HG02852 (cell line): Measurements from ENCODE around the gene CPLANE2.
A peak's percentile ranks its signal among the peaks of the same experiment; 100 is the strongest.

Experiments
- ATAC-seq: cut with Tn5 transposase; IDR thresholded peaks from one replicate; pipeline ENCODE4 v1.9.1; 2021; ENCODE audit warnings: mild to moderate bottlenecking, moderate library complexity; ENCODE audit not compliant: unreplicated experiment

Gene CPLANE2

GRCh38 chr1:16191916-16192546, 45.0 kb downstream of the CPLANE2 start:
- ATAC-seq, result no peak

- no peak for ATAC-seq
These were observed 45.7 kb downstream of the CPLANE2 start for GRCh38 chr1:16191309-16191708.

DNA sequence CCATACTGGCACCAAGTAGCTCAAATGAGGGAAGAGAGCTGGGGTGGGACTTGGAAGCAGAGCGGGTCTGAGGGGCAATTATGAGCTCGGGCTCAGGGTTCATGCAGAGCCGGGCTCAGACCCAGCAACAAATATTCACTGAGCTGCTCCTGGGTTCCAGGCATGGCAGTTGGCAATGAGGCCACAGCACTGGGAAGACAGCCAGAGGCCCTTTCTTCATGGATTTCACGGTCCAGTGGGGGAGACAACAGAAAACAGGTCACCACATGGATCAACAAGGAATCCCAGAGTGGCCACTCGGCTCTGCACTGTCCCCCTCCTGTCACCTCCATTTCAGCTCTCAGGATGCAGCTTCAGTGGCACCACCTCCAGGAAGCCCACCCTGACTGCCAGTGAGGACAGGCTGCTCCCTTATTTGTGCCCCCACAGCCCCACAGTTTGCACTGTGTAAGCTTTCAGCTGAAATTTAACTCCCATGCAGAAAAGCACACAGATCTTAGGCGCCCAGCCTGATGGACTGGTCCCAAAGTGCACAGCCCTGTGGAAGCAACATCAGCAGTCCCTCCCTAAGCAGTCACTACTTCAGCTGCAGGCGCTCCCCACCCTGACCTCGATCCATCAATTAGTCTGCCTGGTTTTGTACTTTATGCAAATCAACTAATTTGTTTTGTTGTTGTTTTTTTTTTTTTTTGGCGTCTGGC, 46.9 kb downstream of the CPLANE2 start:
- ATAC-seq, result no peak

- ATAC-seq, result no peak
These were observed 48.0 kb downstream of the CPLANE2 start for GRCh38 chr1:16189003-16189402.

GRCh38 chr1:16187748-16188401, 49.1 kb downstream of the CPLANE2 start:
- ATAC-seq, result peak; percentile 47

DNA sequence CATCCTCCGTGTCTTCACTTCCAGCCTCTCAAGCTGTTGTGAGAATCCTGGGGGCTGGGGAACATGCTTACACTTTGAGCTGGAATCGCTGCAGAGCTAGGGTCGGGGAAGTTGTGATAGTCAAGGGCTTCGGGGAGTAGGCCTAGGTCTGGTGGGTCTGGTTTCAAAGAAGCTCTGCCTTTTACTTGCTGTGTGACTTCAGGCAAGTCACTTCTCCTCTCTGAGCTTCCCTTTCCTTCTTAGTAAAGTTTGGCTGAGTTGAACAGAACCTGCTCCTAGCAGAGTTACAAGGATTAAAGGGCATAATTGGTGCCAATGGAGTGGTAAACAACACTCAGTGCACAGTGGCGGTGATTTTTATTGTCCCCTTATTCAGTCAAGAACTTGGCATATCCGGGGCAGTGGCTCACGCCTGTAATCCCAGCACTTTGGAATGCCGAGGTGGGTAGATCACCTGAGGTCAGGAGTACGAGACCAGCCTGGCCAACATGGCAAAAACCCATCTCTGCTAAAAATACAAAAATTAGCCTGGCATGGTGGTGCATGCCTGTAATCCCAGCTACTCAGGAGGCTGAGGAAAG, 50.2 kb downstream of the CPLANE2 start:
- ATAC-seq, result no peak

- ATAC-seq, result no peak
These were observed 52.3 kb downstream of the CPLANE2 start for GRCh38 chr1:16184557-16185303.

GRCh38 chr1:16183765-16184556, 53.0 kb downstream of the CPLANE2 start:
- ATAC-seq, result no peak

GRCh38 chr1:16183179-16183578, 53.8 kb downstream of the CPLANE2 start:
- no peak for ATAC-seq

DNA sequence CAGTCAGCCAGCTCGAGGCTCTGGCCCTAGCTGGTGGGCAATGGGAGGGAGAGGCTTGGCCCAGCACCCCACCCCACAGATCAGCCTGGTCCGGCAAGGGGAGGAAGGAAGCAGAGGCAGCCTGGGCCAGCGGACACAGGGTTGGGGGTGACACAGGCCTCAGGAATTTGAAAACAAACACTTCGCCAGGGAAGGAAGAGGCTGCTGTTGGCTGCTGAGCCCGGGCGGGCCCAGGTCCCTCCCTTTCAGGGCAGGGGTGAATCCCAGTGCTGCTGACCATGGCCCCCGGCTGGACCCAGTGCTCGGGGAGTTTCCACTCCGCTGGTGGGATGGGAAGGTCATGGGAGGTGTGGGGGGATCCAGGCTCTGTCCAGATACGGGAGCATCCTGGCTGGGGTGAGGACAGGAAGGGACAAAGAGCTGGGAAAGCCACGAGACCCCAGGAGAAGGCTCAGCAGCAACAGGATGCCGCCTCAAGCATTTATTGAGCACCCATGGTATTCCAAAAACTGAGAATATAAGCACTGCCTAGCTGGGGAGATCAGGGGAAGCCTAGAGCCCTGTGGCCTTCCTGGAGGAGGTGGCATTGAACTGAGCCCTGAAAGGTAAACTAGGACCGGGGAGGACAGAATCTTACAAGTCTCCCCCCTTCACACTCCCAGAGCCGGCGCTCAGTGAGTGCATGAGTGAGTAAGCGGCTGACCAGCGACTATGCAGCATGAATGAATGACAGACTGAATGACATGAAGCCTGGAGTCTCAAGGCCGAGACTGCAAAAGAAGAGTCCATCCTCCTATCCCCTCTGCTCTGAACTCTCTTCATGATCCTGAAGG, 54.9 kb downstream of the CPLANE2 start:
- no peak for ATAC-seq
